ENCODE results near the gene PLK5. TPM values are rescaled to one million over a fixed set of nuclear protein-coding genes. Genes with fewer than 3 reads are reported as not detected.

The PLK5 gene
- total RNA-seq, 1 experiment from 2014 or later, result 0.57 TPM

DNA sequence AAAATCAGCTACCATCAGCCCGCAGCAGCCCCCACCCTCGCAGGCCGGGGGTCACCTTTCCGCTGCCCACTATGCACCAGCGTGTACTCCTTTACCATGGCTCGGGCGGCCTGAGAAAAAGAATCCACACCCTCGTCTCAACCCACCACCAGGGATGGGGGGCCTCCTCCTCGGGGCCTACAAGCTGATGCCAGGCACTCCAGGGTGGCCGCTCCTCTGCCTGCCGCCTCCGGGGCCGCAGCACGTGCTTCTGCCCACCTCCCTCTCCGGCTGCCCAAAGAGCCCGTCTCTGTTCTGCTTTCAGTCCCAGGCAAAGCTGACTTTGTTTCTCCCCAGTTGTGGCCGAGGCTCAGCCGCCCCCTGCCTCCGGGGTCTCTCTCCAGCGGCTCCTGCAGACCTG is 55.3 kb downstream of the PLK5 start:
- H3K27ac Mint-ChIP-seq, result peak overlapping the region in 1 of 3 experiments; percentile 71; a peak in 2 of 7 replicates
- Histone ChIP-seq H2BK5ac (ENCODE audit: insufficient read length, low read length) (no peak overlapping the region), H3K4me1 (ENCODE audit: insufficient read depth, low read length) (no peaks in the 10 kb centered on the region), H3K4me2 (ENCODE audit: insufficient read depth, insufficient read length, low read length) (no peak overlapping the region), H4K20me1 (ENCODE audit: control insufficient read depth, insufficient read depth, insufficient read length) (no peaks in the 10 kb centered on the region), H3K27ac (ENCODE audit: insufficient read length, low read depth, low read length) (no peak overlapping the region), H2BK15ac (ENCODE audit: low read depth, low read length) (no peak overlapping the region), H2BK120ac (ENCODE audit: low read depth, low read length, poor library complexity, severe bottlenecking) (no peak overlapping the region), H3K9ac (ENCODE audit: extremely low read depth, insufficient read length, low read length) (no peak overlapping the region), H3K4ac (ENCODE audit: low read depth, low read length) (no peak overlapping the region), H3T11ph (ENCODE audit: low read length) (no peak overlapping the region), H3K14ac (ENCODE audit: insufficient read depth, low read length) (no peak overlapping the region), H2BK20ac (ENCODE audit: low read depth, low read length, poor library complexity, severe bottlenecking) (no peak overlapping the region), H3K23ac (ENCODE audit: insufficient read length, low read depth, low read length) (no peak overlapping the region), H3K79me1 (ENCODE audit: insufficient read depth, low read depth, low read length, poor library complexity, severe bottlenecking) (no peaks in the 10 kb centered on the region), H2AK5ac (ENCODE audit: insufficient read length, low read length) (no peak overlapping the region), H3K23me2 (ENCODE audit: insufficient read length, low read depth, low read length, poor library complexity, severe bottlenecking) (no peaks in the 10 kb centered on the region), H3K18ac (ENCODE audit: insufficient read length, low read depth, low read length) (no peak overlapping the region), H3K9me3 (ENCODE audit: control insufficient read depth, low read depth, low read length) (no peaks in the 10 kb centered on the region), H4K91ac (ENCODE audit: insufficient read length, low read depth, low read length) (no peak overlapping the region), H3K56ac (ENCODE audit: insufficient read length, low read depth, low read length) (no peak overlapping the region), H3K79me2 (ENCODE audit: insufficient read depth, low read length) (no peaks in the 10 kb centered on the region), H4K5ac (ENCODE audit: insufficient read length, low read depth, low read length) (no peak overlapping the region), H4K8ac (replicated peaks; ENCODE audit: insufficient read length, low read depth, low read length) (no peak overlapping the region), H2BK12ac (ENCODE audit: insufficient read length, low read depth, low read length) (no peak overlapping the region), H2AFZ (ENCODE audit: low read length) (no peak overlapping the region), H3K27me3 (ENCODE audit: insufficient read depth, low read length) (no peaks in the 10 kb centered on the region)
- WGBS (ENCODE audit: extremely low coverage, insufficient read length, low lambda C conversion rate), result no CpG with 5 or more reads among the region's 20 CpGs
- TF ChIP-seq, protein P1, sequence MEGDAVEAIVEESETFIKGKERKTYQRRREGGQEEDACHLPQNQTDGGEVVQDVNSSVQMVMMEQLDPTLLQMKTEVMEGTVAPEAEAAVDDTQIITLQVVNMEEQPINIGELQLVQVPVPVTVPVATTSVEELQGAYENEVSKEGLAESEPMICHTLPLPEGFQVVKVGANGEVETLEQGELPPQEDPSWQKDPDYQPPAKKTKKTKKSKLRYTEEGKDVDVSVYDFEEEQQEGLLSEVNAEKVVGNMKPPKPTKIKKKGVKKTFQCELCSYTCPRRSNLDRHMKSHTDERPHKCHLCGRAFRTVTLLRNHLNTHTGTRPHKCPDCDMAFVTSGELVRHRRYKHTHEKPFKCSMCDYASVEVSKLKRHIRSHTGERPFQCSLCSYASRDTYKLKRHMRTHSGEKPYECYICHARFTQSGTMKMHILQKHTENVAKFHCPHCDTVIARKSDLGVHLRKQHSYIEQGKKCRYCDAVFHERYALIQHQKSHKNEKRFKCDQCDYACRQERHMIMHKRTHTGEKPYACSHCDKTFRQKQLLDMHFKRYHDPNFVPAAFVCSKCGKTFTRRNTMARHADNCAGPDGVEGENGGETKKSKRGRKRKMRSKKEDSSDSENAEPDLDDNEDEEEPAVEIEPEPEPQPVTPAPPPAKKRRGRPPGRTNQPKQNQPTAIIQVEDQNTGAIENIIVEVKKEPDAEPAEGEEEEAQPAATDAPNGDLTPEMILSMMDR (conservative IDR thresholded peaks at IDR 0.05), result no peak
- no peaks in the 10 kb centered on the region for H3K4me1 Mint-ChIP-seq
- H3K9me3 Mint-ChIP-seq, result no peaks in the 10 kb centered on the region; a peak in 1 of 5 replicates
- peaks cover 22 to 70% (median 57%) of the 10 kb centered on the region in 3 experiments; a peak in 6 of 7 replicates for H3K36me3 Mint-ChIP-seq (ENCODE audit: insufficient read depth in 1 of 3, low read depth in 3 of 3)
- DNase-seq, result no peak
- no peaks in the 10 kb centered on the region; the same call in 1 of the 2 replicates for H3K27me3 Mint-ChIP-seq (ENCODE audit: low read depth)
- no peak overlapping the region for H3K4me3 Mint-ChIP-seq
